HG03196 (cell line): ENCODE results near the gene OPN1SW.
A peak's percentile ranks its signal among the peaks of the same experiment; 100 is the strongest.

Experiments used
- ATAC-seq: cut with Tn5 transposase; IDR thresholded peaks from one replicate; pipeline ENCODE4 v1.9.1; 2021; ENCODE audit not compliant: unreplicated experiment

The OPN1SW gene

GRCh38 chr7:128793181-128793547 lies 17.6 kb upstream of the OPN1SW start:
- ATAC-seq = no peak

- ATAC-seq = no peak
These were observed 17.0 kb upstream of the OPN1SW start for GRCh38 chr7:128792471-128793180.

GRCh38 chr7:128791972-128792327 lies 16.4 kb upstream of the OPN1SW start:
- ATAC-seq = no peak

GRCh38 chr7:128791121-128791971 lies 15.8 kb upstream of the OPN1SW start, which contains the start of gene CCDC136:
Gene CCDC136, plus strand, starts transcription at chr7:128791968. Its CDS starts 444 bp downstream, at chr7:128792412.
- ATAC-seq = peak; percentile 72

GRCh38 chr7:128790315-128791041 lies 14.9 kb upstream of the OPN1SW start:
- peak; percentile 6 for ATAC-seq

GRCh38 chr7:128788446-128789412 lies 13.1 kb upstream of the OPN1SW start:
- ATAC-seq = no peak

- no peak for ATAC-seq
These were observed 10.1 kb upstream of the OPN1SW start for GRCh38 chr7:128785738-128786137.

- no peak for ATAC-seq
These were observed 7.7 kb upstream of the OPN1SW start for GRCh38 chr7:128783143-128783861.

GRCh38 chr7:128781851-128782250 lies 6.3 kb upstream of the OPN1SW start:
- no peak for ATAC-seq

GRCh38 chr7:128781126-128781525 lies 5.5 kb upstream of the OPN1SW start:
- no peak for ATAC-seq

GRCh38 chr7:128778946-128779345 lies 3.4 kb upstream of the OPN1SW start:
- no peak for ATAC-seq

GRCh38 chr7:128777156-128778123 lies 1.8 kb upstream of the OPN1SW start:
- no peak for ATAC-seq

GRCh38 chr7:128774921-128775320 lies 673 bp downstream of the OPN1SW start:
- ATAC-seq = no peak

GRCh38 chr7:128774029-128774689 lies 1.4 kb downstream of the OPN1SW start:
- no peak for ATAC-seq

- no peak for ATAC-seq
These were observed 2.0 kb downstream of the OPN1SW start for GRCh38 chr7:128773604-128774003.

- no peak for ATAC-seq
These were observed 5.4 kb downstream of the OPN1SW start for GRCh38 chr7:128770233-128770632.

- no peak for ATAC-seq
These were observed 8.0 kb downstream of the OPN1SW start for GRCh38 chr7:128767475-128768110.

- ATAC-seq = no peak
These were observed 12.1 kb downstream of the OPN1SW start for GRCh38 chr7:128763541-128763940.
